ENCODE measurements around the gene ARHGAP21.

ARHGAP21 gene

GRCh38 chr10:24574161-24574560 is 149.5 kb downstream of the ARHGAP21 start:
- no peak for DNase-seq (ENCODE audit: low spot score)

DNA sequence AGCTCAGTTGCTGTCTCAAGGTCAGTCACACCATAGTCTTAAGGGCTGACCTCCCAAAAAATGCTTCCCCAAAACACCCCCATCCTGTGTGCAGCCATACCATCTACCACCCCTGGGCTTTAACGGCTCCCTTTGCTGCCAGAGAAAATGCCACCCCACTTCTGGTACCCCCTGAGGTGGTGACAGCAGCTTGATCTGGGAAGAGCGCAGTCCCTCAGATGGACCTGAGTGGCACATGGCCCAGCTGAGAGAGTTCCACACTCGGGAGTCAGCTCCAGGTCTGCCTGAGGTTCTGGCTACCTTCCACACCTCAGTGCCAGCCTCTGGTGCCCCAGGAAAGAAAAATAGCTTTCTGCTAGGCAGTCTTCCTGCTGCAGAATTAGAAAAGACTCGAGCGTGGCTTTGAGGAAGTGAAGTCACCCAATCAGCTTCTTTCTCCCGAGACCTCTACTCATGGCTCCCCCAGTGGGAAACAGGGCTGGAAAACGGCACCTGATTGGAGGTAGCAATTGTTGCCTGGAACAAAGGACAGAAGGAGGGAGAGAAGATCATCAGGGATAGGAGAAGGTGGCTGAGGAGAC is 151.7 kb downstream of the ARHGAP21 start:
- DNase-seq (ENCODE audit: low spot score) = no peak

GRCh38 chr10:24570658-24571426 is 152.8 kb downstream of the ARHGAP21 start:
- DNase-seq (ENCODE audit: low spot score) = no peak

DNA sequence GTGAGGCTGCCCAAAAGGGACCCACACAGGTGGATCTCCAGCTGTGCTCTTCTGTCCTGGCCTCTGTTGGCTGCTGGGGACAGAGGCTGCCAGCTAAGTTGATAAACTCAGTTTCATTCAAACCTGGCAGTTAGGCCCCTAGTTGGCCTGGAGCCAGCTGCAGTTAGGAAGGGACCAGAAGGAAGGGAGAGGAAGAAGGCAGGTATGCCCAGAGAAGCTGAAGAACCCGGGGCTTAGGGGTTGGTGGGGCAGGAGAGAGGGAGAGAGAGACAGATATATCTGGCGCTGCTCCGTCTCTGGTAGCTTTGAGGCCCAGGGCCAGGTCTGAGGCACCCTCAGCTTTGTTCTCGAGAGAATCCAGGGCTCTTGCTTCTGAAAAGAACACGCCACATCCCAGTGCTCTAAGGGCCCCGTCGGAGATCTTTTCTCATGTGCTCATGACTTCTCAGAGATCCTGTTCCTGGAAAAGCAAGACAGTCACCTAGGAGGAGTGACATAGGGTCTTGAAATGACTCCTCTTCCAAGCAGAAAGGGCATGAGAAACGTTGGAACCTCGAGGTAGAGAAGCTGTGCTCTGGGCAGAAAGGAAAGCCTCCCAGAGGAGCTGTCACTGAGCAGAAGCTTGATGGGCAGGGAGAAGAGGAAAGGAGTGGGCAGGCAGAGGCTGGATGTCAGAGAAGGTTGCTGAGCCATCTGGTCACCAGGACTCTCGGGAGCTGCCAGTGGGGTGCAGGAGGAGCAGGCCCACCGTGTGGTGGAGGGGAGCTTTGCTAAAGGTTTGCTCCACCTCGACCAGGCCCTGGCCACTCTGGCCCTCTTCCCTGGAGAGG is 153.6 kb downstream of the ARHGAP21 start:
- DNase-seq (ENCODE audit: low spot score) = no peak

GRCh38 chr10:24569330-24569796 is 154.3 kb downstream of the ARHGAP21 start:
- DNase-seq (ENCODE audit: low spot score) = no peak

DNA sequence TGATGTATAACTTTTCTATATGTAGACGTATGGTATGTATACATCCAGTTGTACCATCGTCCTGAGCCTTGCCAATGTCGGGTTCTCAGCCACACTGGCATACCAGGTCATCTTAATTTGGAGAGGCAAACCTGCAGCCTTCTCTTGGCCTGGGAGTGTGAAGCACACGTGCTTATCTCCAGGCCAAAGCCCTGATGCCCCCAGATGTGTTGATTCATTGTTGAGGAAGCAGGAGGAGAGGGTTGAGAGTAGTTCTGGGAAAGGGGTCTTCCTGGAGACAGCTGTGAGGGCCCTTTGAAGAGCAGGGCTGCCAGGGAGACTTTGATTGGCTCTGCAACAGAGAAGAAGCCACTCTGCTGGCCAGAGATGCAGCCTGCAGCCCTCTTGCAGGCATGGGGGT is 155.6 kb downstream of the ARHGAP21 start:
- DNase-seq (ENCODE audit: low spot score) = no peak

GRCh38 chr10:24561453-24561852 is 162.2 kb downstream of the ARHGAP21 start:
- no peak for DNase-seq (ENCODE audit: low spot score)

- DNase-seq (ENCODE audit: low spot score) = peak; percentile 49
Observed at GRCh38 chr10:24556750-24557742, 166.6 kb downstream of the ARHGAP21 start.

DNA sequence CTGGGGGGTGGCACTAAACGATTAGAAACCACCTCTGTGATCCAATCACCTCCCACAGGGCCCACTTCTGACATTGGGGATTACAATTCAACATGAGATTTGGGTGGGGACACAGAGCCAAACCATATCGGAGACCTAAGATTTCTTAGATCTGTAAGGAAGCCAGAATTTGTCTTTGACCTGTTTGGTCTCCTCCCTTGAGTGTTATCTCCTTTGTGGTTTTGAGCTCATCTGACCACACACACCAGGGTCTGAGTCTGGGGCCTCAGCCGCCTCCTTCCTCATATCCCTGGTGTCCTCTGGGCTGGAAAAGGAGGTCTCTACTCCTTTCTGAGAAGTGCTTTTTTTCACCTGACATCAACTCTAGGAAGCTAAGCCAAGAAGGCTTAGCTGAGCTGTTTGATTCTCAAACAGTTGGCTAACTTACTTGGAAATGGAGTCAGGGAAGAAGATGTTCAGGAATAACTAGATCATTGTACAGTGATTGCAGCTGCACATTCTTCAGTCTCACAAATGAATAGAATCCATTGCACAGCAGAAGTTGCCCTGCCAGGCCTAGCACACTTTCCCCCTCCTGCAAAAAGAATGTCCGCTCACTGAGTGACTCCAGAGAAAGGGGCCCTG is 167.4 kb downstream of the ARHGAP21 start:
- DNase-seq (ENCODE audit: low spot score) = no peak

GRCh38 chr10:24554036-24554435 is 169.7 kb downstream of the ARHGAP21 start:
- no peak for DNase-seq (ENCODE audit: low spot score)

- DNase-seq (ENCODE audit: low spot score) = no peak
Observed at GRCh38 chr10:24553051-24553612, 170.6 kb downstream of the ARHGAP21 start.

DNA sequence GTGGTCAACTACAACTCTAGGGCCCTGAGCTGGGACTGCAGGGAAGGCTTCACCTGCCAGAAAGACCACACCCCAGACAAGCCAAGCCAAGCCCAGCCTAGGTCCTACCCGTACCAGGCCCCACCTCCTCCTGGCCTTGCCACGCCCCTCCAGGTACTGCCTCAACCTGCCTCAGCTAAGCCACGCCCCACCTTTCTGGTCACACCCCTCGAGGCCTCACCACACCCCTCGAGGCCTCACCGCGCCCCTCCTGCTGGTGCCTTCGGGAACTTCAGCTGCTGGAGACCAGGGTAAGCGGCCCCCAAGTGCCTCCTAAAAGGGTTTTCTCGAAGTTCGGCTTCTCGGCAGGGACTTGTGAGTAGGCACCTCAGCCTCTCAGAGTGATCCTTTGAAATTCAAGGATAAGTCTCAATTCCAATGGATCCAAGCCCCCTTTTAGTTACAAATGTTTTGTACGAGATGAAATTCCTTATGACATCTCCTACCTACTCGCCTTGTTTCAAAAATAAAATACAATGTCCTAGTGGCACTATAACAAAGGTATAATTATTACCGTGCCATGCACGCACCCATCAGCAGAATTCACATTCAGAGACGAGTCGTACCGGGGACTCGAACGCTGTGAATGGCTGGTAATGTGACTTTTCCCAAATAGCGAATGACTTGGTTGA is 171.2 kb downstream of the ARHGAP21 start:
- DNase-seq (ENCODE audit: low spot score) = no peak

- no peak for DNase-seq (ENCODE audit: low spot score)
Observed at GRCh38 chr10:24551161-24551560, 172.5 kb downstream of the ARHGAP21 start.

DNA sequence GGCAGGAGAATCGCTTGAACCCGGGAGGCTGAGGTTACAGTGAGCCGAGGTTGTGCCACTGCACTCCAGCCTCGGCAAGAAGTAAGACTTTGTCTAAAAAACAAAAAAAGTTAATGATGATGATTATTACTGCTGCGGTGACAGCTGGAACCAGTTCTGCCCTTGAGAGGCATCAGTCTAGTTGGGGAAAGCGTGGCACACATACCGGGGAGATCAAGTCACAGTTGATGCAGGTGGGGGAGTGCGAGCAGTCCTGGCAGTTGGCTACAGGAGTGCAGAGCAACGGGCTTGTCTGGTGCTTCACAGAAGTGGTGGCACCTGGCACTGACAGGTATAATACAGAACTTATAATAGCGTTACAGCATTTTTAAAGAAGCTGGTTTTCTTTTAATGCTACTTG is 173.0 kb downstream of the ARHGAP21 start:
- DNase-seq (ENCODE audit: low spot score) = no peak

DNA sequence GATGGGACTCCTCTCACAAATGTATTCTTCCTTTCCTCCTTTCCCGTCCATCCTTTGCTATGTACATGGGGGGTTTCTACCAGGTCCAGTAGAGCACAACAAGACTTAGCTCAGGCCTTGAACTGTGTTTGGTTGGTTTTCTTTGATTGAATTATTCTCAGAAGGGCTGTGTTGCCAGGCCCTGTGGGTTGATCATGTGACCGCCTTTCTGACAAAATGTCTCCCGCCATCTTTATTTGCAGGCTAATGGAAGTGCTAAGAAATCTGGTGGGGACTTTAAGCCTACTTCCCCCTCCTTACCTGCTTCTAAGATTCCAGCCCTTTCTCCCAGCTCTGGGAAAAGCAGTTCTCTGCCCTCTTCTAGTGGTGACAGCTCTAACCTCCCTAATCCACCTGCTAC is 178.1 kb downstream of the ARHGAP21 start:
- no peak for DNase-seq (ENCODE audit: low spot score)

DNA sequence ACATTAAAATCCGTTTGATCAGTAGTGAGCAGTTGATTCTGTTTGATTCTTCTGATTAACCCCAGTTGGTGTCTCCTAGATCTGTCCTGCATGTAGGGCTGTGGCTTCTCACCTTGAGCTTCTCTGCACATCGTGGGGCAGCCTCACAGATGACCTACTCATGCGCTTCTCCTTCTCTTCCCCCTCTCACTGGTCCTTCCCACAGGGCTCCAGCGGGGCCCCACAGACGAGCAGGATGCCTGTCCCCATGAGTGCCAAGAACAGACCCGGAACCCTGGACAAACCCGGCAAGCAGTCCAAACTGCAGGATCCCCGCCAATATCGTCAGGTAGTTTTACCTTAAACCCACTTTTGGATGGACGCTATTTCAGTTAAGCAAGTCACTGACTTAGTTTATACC is 178.9 kb downstream of the ARHGAP21 start:
- no peak for DNase-seq (ENCODE audit: low spot score)

DNA sequence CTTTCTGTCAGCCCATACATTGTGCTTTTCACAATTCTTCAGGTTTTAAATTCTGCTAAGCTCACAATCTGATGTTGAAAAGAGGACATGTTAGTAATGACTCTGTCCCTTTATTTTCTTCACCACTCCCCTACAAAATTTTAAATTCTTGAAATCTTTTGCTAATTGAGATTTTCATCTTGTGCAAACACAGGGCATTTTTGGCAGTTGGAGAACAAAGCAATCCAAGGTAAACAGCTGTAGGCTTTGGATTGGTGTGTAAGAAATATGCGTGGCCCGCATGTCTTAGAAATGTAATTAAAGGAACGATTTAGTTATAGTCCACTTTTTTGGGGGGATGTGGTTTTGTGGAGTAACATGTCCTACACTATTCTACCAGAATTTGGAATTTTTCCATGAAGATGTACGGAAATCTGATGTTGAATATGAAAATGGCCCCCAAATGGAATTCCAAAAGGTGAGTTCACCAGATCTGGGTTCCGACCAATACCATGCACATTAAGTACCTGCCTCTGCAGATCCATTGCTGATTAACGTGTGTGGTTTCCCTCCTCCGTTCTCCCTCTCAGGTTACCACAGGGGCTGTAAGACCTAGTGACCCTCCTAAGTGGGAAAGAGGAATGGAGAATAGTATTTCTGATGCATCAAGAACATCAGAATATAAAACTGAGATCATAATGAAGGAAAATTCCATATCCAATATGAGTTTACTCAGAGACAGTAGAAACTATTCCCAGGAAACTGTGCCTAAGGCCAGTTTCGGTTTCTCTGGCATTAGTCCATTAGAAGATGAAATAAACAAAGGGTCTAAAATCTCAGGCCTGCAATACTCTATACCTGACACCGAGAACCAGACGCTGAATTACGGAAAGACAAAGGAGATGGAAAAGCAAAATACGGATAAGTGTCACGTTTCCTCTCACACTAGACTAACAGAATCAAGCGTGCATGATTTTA is 181.1 kb downstream of the ARHGAP21 start:
- DNase-seq (ENCODE audit: low spot score) = no peak

GRCh38 chr10:24541239-24541753 is 182.4 kb downstream of the ARHGAP21 start:
- no peak for DNase-seq (ENCODE audit: low spot score)

- no peak for DNase-seq (ENCODE audit: low spot score)
Observed at GRCh38 chr10:24536636-24537035, 187.1 kb downstream of the ARHGAP21 start.
